ENCODE results near the gene SPO11.

- TF ChIP-seq CHD1 (IDR thresholded peaks at IDR 0.05; ENCODE audit: low read depth, low read length): no peak
- TF ChIP-seq RCOR1 (IDR thresholded peaks at IDR 0.05; ENCODE audit: insufficient replicate concordance, low read length): no peak
- no peak for TF ChIP-seq CTCF (conservative IDR thresholded peaks at IDR 0.05; ENCODE audit: low read depth, low read length)
- no peak for TF ChIP-seq RAD21 (IDR thresholded peaks at IDR 0.05; ENCODE audit: low read length)
- no peak for TF ChIP-seq POLR2A (IDR thresholded peaks at IDR 0.05; ENCODE audit: low read depth, low read length)
- TF ChIP-seq RFX5 (IDR thresholded peaks at IDR 0.05; ENCODE audit: low read depth, low read length): no peak
- TF ChIP-seq MXI1 (IDR thresholded peaks at IDR 0.05; ENCODE audit: borderline replicate concordance, low read depth, low read length): no peak
- no peak for TF ChIP-seq MAZ (IDR thresholded peaks at IDR 0.05; ENCODE audit: borderline replicate concordance, low read depth, low read length)
- TF ChIP-seq USF2 (IDR thresholded peaks at IDR 0.05; ENCODE audit: low read depth, low read length): no peak
- no peak for TF ChIP-seq FOS (IDR thresholded peaks at IDR 0.05; ENCODE audit: low read depth, low read length)
- no peak for TF ChIP-seq NFE2L2 (IDR thresholded peaks at IDR 0.05; ENCODE audit: low read depth, low read length)
- TF ChIP-seq SMC3 (IDR thresholded peaks at IDR 0.05; ENCODE audit: low read depth, low read length): no peak
- TF ChIP-seq ELK1 (IDR thresholded peaks at IDR 0.05; ENCODE audit: borderline replicate concordance, low read depth, low read length): no peak
These were observed 41.8 kb downstream of the SPO11 start for GRCh38 chr20:57371363-57371762.

Data from IMR-90 (cell line).